ENCODE measurements around the gene TTF1.

TTF1 gene

DNA sequence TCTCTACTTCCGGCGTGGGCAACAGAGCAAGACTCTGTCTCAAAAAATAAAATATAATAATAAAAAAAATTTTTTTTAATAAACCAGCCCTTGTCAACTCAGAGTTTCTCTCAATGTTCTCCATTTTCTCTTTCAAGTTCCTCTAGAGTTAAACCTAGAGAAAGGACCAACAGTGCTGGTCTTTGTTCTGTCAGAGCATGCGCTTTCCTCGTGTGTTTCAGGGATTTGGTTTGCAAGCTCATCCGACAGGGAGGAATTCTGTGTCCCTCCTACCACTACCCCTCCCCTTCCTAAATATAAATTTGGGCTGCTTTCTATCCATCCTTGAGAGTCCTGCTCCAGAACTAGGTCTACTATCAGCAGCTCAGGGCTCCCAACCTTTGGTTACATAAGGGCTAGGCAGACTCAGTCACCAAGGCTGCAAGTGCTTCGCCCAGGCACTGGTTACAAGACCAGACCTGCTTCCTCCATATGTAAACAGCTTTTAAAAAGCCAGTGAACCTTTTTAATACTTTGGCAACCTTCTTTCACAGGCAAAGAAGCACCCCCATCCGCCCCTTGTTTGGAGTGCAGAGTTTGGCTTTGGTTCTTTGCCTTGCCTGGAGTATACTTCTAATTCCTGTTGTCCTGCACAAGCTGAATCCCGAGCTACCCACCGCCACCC, 65.3 kb downstream of the TTF1 start:
- no peak overlapping the region for H3K4me3 ChIP-seq
- in situ Hi-C loops (cut with MboI; ENCODE audit: low sequenced_read_pairs) = no loop called here
- H3K9me3 ChIP-seq = no peaks in the 10 kb centered on the region
- H3K27me3 ChIP-seq (ENCODE audit: low read depth) = no peaks in the 10 kb centered on the region
- H3K36me3 ChIP-seq (replicated peaks) = peaks cover 79% of the 10 kb centered on the region
- no peaks in the 10 kb centered on the region for H3K4me1 ChIP-seq
- DNase-seq (ENCODE audit: low spot score in 2 of 2) = no peak

DNA sequence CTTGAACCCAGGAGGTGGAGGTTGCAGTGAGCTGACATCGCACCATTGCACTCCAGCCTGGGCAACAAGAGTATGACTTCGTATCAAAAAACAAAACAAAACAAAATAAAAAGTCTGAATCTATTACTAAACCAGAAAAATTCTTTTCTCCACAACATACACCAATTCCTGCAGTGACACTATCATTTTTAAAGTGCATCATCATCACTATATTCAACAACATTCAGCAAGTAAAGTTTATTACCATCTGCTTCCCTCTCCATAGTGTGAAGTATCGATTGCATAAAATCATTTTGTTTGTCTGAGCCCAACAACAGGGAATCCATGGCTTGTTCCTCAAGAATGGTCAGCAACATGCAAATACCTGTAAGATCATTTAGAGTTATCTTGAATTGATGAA, 72.3 kb downstream of the TTF1 start:
- Histone ChIP-seq H3K27me3 (ENCODE audit: low read depth) (no peaks in the 10 kb centered on the region), H3K36me3 (replicated peaks) (peaks cover 65% of the 10 kb centered on the region), H3K9me3 (no peaks in the 10 kb centered on the region), H3K4me3 (no peak overlapping the region), H3K4me1 (no peaks in the 10 kb centered on the region)
- DNase-seq (ENCODE audit: low spot score in 2 of 2) = no peak
- in situ Hi-C loops (cut with MboI; ENCODE audit: low sequenced_read_pairs) = no loop called here

DNA sequence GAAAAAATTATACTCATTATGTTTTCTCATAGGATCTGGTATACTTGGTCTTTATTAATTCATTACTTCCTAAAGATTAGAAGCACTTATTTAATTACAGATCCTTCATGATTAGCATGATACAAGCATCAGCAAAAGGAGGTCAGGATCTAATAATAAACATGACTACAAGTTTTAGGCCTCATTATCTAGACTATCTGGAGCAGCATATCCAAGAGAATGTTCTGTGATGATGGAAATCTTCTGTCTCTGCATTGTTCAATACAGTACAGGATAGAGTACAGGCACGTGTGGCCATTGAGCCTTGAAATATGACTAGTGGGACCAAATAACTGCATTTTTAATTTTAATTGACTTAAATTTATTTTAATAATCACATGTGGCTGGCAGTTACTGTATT, 73.1 kb downstream of the TTF1 start:
- no peaks in the 10 kb centered on the region for H3K4me1 ChIP-seq
- H3K36me3 ChIP-seq (replicated peaks) = peaks cover 73% of the 10 kb centered on the region
- no peak overlapping the region for H3K4me3 ChIP-seq
- in situ Hi-C loops (cut with MboI; ENCODE audit: low sequenced_read_pairs) = no loop called here
- H3K9me3 ChIP-seq = no peaks in the 10 kb centered on the region
- no peaks in the 10 kb centered on the region for H3K27me3 ChIP-seq (ENCODE audit: low read depth)
- DNase-seq (ENCODE audit: low spot score in 2 of 2) = no peak

DNA sequence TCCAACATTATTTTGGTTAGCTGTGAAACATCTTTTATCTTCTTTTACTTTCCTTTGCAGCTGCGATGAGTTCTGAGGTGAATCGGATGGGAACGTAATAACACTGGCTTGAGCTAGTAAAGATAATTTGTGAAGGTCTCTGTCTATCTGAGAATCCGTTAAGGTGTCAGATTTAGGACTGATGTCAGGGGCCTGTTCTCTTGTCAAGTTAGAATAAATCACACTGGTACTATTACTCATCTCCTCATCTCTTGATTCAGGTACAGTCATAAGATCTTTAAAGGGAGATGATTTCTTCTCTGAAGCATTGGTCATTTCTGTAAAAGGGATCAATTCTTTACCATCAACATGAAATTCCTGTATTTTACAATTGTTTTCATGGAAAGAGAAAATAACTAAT, 78.1 kb downstream of the TTF1 start:
- H3K9me3 ChIP-seq = no peaks in the 10 kb centered on the region
- peaks cover 65% of the 10 kb centered on the region for H3K36me3 ChIP-seq (replicated peaks)
- no peak for DNase-seq (ENCODE audit: low spot score in 2 of 2)
- H3K4me3 ChIP-seq = no peak overlapping the region
- in situ Hi-C loops (cut with MboI; ENCODE audit: low sequenced_read_pairs) = no loop called here
- no peaks in the 10 kb centered on the region for H3K27me3 ChIP-seq (ENCODE audit: low read depth)
- H3K4me1 ChIP-seq = no peaks in the 10 kb centered on the region

DNA sequence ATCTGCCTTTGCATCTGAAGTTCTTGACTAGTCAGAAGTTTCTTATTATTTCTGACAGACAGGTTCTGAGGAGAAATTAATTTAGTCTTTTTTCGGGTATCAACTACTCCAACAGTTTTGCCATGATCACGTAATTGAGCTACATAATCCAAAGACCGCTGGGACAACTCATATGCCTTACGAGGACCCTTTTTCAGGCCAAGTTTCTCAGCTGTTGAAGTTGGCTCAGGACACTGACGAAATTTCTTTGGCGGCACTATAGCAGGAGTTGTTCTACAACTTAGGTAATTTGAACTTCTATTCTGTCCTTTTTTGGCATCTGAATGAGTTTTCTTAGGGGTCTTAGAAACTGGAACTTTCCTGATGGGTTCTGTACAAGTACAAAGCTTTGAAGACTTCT, 79.1 kb downstream of the TTF1 start:
- no peak for DNase-seq (ENCODE audit: low spot score in 2 of 2)
- H3K36me3 ChIP-seq (replicated peaks) = peaks cover 66% of the 10 kb centered on the region
- H3K27me3 ChIP-seq (ENCODE audit: low read depth) = no peaks in the 10 kb centered on the region
- in situ Hi-C loops (cut with MboI; ENCODE audit: low sequenced_read_pairs) = no loop called here
- H3K4me3 ChIP-seq = no peak overlapping the region
- H3K9me3 ChIP-seq = no peaks in the 10 kb centered on the region
- no peaks in the 10 kb centered on the region for H3K4me1 ChIP-seq

Data from HAP-1 (cell line).